ENCODE data around the gene GLIS1. TPM values are rescaled to one million over a fixed set of nuclear protein-coding genes. Genes with fewer than 3 reads are reported as not detected.

GLIS1 gene
- total RNA-seq, 4 donors from 2014 or later = not detected

DNA sequence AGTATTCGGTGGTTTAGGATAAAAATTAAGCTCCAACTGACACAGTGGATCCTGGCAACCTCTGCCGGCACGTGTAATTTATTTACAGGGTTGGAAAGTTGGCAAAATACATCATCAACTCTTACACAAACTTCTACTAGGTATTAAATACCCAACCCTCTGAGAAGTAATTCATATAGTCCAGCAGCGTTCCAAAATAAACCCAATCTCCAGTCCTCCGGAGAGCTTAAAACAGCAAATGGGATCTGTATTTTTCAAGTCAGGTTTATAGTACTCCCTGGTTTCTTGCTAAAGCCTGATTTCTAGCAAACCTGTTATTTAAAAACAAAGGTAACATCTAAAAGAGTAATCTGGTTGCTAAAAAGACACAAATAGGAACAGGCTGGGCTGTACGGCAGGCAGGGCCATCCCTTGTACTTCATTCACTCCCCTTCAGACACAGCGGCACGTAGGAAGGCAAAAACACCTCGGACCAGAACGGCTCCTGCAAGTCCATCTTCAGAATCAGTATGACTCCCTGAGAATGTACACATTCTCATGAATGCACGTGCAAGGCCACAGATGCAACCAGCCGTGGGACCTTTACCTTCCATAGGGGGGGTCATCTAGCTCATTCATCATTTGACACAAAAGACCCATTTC lies 8.6 kb downstream of the GLIS1 start:
- DNase-seq = no peak
- Histone ChIP-seq H3K27ac (no peak overlapping the region), H3K9me3 (no peaks in the 10 kb centered on the region), H3K36me3 (no peaks in the 10 kb centered on the region), H3K4me1 (no peaks in the 10 kb centered on the region), H3K27me3 (peaks cover 0 to 8% (median 0%) of the 10 kb centered on the region in 3 donors), H3K4me3 (no peak overlapping the region)
- intact Hi-C loops (cut with DNase I; ENCODE audit: low total_unique reads) = no loop called here
- in situ Hi-C loops (cut with MboI; ENCODE audit: low sequenced_read_pairs in 4 of 4) = no loop called here
- TF ChIP-seq, protein P1, sequence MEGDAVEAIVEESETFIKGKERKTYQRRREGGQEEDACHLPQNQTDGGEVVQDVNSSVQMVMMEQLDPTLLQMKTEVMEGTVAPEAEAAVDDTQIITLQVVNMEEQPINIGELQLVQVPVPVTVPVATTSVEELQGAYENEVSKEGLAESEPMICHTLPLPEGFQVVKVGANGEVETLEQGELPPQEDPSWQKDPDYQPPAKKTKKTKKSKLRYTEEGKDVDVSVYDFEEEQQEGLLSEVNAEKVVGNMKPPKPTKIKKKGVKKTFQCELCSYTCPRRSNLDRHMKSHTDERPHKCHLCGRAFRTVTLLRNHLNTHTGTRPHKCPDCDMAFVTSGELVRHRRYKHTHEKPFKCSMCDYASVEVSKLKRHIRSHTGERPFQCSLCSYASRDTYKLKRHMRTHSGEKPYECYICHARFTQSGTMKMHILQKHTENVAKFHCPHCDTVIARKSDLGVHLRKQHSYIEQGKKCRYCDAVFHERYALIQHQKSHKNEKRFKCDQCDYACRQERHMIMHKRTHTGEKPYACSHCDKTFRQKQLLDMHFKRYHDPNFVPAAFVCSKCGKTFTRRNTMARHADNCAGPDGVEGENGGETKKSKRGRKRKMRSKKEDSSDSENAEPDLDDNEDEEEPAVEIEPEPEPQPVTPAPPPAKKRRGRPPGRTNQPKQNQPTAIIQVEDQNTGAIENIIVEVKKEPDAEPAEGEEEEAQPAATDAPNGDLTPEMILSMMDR (IDR thresholded peaks at IDR 0.05 in 4 of 5, conservative IDR thresholded peaks at IDR 0.05 in 1 of 5) = no peak
- no peak for TF ChIP-seq POLR2A (IDR thresholded peaks at IDR 0.05)
- ATAC-seq = no peak

DNA sequence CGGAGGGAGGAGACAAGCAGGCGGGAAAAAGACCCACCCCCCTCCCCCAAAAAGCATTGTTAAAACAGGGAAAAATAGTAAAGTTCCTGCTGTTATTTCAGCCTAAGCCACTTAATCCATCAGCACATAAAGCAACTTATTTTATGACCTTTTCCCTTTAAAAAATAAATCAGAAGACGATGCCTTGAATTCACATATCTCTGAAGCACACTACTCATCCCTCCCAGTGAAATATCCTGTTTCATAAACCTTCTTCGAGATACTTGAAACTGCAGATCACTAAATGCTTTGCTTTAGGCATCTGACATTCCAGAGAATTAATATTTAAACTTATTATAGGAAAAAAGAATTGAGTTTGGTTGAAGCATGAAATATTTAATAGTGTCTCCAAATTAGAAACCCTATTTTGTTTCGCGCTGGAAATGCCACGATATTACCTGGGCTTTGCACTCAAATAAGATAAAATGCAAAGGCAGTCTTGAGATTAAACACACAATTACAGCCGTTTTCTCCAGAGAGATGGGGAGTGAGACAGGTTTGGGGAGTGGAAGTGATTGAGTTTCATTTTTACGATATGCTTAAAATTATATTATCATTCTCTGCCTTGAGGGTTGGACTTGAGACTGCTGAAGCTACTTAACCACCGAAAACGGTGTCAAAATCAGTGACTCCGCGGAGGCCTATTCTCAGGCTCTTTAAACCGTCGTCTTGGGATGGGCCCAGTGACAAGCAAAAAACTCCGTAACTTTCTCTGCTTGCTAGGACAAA lies 9.3 kb downstream of the GLIS1 start:
- no peaks in the 10 kb centered on the region for H3K9me3 ChIP-seq
- no peak overlapping the region for H3K27ac ChIP-seq
- no peaks in the 10 kb centered on the region for H3K36me3 ChIP-seq
- TF ChIP-seq, protein P1 (IDR thresholded peaks at IDR 0.05 in 4 of 5, conservative IDR thresholded peaks at IDR 0.05 in 1 of 5) = no peak
- TF ChIP-seq POLR2A (IDR thresholded peaks at IDR 0.05) = no peak
- H3K4me1 ChIP-seq = no peaks in the 10 kb centered on the region
- intact Hi-C loops (cut with DNase I; ENCODE audit: low total_unique reads) (no loop called here), in situ Hi-C loops (cut with MboI; ENCODE audit: low sequenced_read_pairs in 4 of 4) (no loop called here)
- ATAC-seq (no peak), DNase-seq (no peak)
- no peak overlapping the region for H3K4me3 ChIP-seq
- H3K27me3 ChIP-seq = peaks cover 0 to 8% (median 0%) of the 10 kb centered on the region in 3 donors

DNA sequence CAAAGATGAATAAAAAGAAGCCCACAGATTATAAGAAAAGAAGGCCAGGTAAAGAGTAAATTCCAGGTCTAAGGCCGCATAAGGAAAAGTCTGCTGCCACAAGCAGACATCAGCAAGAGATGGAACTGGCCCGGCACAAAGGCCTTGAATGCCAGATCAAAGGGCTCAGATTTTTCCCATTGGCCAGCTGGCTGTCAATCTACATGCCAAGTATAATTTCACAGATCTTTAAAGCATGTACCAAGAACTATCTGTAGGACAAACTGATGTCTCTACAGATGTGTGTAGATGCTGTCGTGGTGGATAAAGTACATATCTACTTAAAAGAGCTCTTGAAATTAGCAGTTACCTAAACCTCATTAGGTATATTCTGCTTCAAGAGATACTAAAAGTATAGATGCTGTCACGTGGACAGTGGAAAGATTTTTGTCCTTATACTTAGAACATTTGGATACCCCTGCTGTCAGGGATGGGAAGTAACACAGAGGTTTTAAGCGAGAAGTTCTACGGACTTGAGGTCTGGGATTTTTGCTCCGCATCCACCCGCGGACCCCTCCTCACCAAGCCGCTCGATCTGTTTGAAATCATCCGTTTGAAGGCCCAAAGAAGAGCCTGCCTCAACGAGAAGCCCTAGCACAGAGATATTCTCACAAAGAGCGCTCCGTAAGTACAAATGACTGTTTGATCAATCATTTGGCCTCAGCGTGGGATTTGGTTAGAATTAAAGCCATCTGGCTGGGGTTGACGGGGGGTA lies 10.1 kb downstream of the GLIS1 start:
- ATAC-seq (no peak), DNase-seq (no peak)
- in situ Hi-C loops (cut with MboI; ENCODE audit: low sequenced_read_pairs in 4 of 4) = no loop called here
- H3K4me1 ChIP-seq = no peaks in the 10 kb centered on the region
- TF ChIP-seq, protein P1 (IDR thresholded peaks at IDR 0.05 in 4 of 5, conservative IDR thresholded peaks at IDR 0.05 in 1 of 5) = no peak
- TF ChIP-seq POLR2A (IDR thresholded peaks at IDR 0.05) = no peak
- H3K4me3 ChIP-seq = no peak overlapping the region
- peaks cover 0 to 8% (median 0%) of the 10 kb centered on the region in 3 donors for H3K27me3 ChIP-seq
- intact Hi-C loops (cut with DNase I; ENCODE audit: low total_unique reads) = no loop called here
- H3K9me3 ChIP-seq = no peaks in the 10 kb centered on the region
- no peaks in the 10 kb centered on the region for H3K36me3 ChIP-seq
- no peak overlapping the region for H3K27ac ChIP-seq

DNA sequence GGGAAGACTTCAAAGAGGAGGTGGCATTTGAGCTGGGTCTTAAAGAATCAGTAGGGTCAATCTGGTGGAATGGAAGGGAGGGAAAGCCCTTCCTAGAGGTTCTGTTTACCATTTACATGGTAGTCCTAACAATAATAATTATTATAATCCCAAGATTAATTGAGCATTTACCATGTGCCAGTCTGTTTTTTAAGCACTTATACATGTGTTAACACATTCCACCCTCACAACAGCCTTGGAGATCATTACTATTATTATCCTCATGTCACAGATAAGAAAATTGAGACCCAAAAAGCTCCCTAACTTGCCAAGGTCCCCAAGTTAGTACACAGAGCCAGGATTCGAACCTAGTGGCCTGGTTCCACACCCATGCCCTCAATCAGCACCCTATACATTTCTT lies 10.8 kb downstream of the GLIS1 start:
- Histone ChIP-seq H3K4me1 (no peaks in the 10 kb centered on the region), H3K27ac (no peak overlapping the region), H3K36me3 (no peaks in the 10 kb centered on the region), H3K27me3 (peaks cover 0 to 8% (median 0%) of the 10 kb centered on the region in 3 donors), H3K9me3 (no peaks in the 10 kb centered on the region), H3K4me3 (no peak overlapping the region)
- no peak for TF ChIP-seq POLR2A (IDR thresholded peaks at IDR 0.05)
- TF ChIP-seq, protein P1 (IDR thresholded peaks at IDR 0.05 in 4 of 5, conservative IDR thresholded peaks at IDR 0.05 in 1 of 5) = no peak
- in situ Hi-C loops (cut with MboI; ENCODE audit: low sequenced_read_pairs in 4 of 4) = no loop called here
- DNase-seq (no peak), ATAC-seq (no peak)
- intact Hi-C loops (cut with DNase I; ENCODE audit: low total_unique reads) = no loop called here
